DOHH2 (cell line): Measurements from ENCODE around the gene SPTLC2.

Experiments
- EZH2phosphoT487 ChIP-seq: fragments of 200-600 bp; sonication (generic); IDR thresholded peaks from 2 replicates; pipeline ENCODE4 v1.6.1; 2017; ENCODE audit warnings: borderline replicate concordance, mild to moderate bottlenecking, antibody characterized with exemption, low read length, moderate library complexity, mixed read lengths
- TF ChIP-seq, protein P1 (sequence below): fragments of 200-600 bp; sonication (generic); IDR thresholded peaks from one replicate; pipeline ENCODE4 v1.5.1; 2014; ENCODE audit warnings: antibody characterized with exemption, mild to moderate bottlenecking, low read depth, low read length; ENCODE audit not compliant: poor library complexity, severe bottlenecking

DNA sequence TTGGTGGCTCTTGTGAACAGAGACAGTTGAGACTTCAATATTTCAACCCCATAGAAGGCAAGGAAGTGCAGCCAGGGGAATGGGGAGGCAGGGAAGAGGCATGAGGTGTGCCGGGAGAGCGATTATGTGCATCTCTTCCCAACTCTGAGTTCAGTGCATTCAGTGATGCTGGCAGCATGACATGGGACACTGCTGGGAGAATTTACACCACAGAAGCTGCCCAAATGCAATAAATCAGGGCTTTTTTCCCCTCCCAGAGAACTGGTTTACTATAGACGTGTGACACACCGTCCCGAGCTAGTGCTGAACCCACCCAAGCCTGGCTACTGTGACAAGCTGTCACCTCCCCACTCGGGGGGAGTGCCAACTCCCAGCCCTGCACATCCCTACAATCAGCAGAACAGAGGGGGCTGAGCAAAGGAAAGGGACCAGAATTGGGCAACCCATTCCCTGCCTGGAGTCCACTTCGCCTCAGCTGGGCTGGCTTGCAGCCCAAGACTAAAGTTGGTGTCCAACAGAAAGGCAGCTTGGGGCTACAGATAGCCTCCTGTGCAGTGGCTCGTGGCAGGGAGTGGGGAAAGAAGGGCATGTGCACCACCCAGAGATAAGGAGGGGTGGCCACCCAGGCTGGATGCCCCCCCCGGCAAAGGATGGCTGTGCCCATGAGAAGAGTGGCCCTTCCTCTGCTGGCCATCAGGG is 141.8 kb downstream of the SPTLC2 start:
- TF ChIP-seq, protein P1, sequence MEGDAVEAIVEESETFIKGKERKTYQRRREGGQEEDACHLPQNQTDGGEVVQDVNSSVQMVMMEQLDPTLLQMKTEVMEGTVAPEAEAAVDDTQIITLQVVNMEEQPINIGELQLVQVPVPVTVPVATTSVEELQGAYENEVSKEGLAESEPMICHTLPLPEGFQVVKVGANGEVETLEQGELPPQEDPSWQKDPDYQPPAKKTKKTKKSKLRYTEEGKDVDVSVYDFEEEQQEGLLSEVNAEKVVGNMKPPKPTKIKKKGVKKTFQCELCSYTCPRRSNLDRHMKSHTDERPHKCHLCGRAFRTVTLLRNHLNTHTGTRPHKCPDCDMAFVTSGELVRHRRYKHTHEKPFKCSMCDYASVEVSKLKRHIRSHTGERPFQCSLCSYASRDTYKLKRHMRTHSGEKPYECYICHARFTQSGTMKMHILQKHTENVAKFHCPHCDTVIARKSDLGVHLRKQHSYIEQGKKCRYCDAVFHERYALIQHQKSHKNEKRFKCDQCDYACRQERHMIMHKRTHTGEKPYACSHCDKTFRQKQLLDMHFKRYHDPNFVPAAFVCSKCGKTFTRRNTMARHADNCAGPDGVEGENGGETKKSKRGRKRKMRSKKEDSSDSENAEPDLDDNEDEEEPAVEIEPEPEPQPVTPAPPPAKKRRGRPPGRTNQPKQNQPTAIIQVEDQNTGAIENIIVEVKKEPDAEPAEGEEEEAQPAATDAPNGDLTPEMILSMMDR = no peak
- TF ChIP-seq EZH2phosphoT487 = no peak
